Stimulated activated CD4-positive, alpha-beta T cell treated with anti-CD3 and anti-CD28 coated beads, Interleukin-15, amount 100 ng/mL, for 1 hour (primary cell): ENCODE data around the gene ARHGEF4.

Experiments used
- DNase-seq, 2 donors: peaks; one replicate each; pipeline ENCODE4 v3.0.0-alpha.2; 2020; ENCODE audit warnings: low read depth in 1 of 2, low spot score in 1 of 2

Gene ARHGEF4

DNA sequence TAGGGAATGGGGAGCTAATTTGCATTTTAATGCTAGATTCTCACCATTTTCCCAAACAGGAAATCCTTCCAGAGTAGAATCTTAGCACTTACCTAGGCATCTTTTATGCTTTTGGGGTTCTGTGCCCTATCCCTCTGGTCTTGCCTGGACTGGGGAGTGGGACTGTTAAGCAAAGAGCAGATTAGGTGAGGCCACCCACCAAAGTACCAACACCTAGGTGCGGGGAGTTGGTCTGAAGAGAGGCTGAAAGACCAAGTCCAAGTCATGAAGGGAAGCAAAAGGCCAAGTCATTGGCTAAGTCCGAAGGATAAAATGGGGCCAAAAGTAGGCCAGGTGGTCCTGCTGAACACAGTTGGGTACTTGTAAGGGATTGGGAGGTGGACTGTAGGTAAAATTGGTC lies 169.8 kb downstream of the ARHGEF4 start:
- no peak for DNase-seq

DNA sequence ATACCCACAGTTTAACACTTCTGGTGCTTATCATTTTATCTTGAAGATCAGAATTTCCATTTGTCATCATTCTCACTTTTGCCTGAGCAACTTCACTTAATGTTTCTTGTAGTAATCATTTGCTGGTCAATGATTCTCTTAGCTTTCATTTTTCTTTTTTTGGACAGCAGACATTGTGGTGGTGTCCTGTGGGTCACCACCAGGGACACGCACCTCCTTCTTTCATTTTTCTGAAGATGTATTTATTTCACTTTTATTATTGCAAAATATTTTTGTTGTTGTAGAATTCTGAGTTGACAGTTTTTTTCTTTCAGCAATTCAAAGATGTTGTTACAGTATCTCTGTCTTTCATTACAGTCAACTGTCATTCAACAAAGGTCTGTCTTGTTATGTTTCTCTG lies 172.3 kb downstream of the ARHGEF4 start:
- no peak for DNase-seq

DNA sequence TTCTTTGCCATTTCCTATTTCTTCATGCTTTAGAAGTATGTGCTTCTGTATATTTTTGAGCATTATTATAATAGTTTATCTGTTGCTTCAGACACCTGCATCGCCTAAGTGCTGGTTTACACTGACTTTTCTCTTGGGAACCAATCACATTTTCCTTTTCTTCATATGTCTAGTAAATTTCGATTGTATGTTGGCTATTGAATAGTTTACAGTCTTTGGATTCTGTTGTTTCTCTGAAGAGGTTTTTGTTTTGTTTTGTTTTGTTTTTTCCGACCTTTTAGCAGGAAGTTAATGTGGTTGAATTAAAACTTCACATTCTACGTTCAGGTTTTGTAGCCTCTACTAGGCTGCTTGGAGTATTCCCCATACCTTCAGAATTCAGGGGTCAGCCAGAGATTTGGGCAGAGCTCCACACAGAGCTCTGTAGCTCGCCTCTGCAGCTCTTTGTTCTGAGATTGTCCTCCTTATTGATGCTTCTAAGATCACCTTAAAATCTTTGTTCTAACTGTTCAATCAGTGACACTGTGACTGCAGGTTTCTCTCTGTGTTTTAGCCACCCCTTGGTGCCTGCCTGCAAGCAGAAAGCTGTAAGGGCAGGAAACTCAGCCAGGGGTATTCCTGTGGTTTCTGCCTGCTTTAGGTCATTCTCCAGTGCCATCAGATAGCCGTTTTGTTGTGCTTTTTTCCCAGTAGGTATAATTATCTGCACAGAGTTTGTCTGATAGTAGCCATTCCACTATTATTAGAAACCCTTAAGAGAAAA lies 173.2 kb downstream of the ARHGEF4 start:
- no peak for DNase-seq

DNA sequence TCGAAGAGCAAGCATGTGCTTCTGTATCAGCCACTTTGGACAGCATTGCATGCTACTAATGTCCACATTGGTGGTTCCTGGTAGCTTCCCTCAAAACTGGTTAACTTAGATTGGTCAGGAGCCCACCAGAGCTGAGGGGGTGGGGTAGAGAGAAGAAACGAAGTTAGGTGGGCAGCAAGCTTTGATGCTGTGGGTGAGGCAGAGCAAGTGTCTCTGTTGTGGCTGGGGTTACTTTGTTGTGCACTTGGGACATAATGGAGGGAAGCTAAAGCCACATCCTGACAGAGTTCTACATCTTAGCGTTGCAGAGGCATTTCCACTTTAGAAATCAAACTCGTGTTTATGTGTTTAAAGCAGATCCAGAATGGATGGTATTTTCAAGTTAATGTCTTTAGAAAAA lies 173.9 kb downstream of the ARHGEF4 start:
- no peak for DNase-seq

GRCh38 chr2:131011486-131011885 lies 174.8 kb downstream of the ARHGEF4 start:
- DNase-seq = no peak

- DNase-seq = no peak
Observed at GRCh38 chr2:131014141-131014540, 177.4 kb downstream of the ARHGEF4 start.

DNA sequence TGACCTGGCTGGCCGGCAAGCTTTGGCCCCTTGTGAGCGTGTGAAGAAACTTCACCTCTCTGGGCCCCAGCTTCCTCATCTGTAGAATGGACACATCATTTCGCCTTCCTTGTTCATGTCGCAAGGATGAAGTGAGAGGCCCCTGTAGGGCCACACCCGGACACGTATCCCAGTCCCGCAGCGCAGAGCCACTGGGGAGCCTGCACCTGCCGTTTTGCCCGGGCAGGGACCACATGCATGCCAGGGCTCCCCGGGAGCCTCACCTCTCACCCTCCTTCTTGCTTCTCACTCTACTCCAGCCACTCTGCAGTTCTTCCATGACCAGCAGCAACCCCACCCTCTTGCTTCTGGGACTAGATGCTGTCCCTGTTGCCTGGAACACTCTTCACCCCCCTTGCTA lies 179.1 kb downstream of the ARHGEF4 start:
- no peak for DNase-seq

DNA sequence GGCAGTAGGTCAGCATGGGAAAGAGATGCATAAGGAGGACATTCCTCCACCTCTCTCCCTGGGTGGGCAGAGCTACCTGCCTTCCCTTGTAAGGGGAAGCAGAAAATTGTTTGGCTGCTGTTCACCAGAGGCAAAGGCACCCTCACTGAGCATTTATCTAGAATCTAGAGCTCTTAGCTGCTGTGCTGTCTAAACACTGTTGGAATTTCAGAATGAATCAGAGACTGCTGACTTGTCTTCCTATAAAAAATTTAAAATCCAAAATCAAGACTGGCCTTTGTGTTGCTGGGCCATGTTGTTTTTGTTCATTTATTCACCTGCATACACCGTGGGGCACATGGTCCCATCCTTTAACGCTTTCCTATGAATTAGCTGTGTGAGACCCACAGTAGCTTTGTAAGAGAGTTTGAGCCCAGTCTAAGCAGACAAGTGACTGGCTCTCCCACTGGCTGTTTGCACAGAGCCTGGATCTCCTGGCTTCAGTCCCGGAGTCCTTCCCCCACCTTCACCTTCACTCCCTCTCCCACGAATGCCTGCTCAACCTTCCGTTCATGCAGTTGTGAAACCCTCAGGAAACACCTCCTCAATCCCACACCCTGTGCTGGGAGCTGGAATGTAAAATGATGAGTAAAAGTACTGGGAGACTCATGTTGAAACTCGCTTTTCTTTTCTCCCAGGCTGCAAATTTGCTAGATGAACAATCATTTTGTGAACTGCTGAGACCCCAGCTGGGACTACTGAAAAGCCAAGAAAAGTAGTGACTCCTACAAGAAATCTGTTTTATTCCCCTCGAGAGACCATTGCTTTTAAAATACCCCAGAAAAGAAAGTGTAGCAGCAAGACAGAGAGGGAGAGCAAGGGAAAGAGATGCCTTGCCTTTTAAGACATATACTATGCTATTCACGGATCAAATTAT lies 180.4 kb downstream of the ARHGEF4 start:
- no peak for DNase-seq

GRCh38 chr2:131022731-131023130 lies 186.0 kb downstream of the ARHGEF4 start:
- no peak for DNase-seq

DNA sequence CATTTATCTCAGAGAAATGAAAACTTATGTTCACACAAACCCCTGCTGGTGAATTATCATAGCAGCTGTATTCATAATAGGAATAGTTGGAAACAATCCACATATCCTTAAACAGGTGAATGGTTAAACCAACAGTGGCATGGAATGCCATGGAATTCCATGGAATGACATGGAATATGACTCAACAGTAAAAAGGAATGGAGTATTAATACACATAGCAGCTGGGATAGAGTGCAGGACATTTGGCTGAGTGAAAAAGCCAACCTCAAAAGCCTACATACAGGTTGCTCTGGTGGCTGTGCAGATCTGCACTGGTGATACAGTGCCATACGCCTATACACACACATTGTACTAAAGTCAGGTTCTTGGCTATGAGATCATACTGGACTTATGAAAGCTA lies 187.0 kb downstream of the ARHGEF4 start:
- no peak for DNase-seq

- no peak for DNase-seq
Observed at GRCh38 chr2:131026919-131027318, 190.2 kb downstream of the ARHGEF4 start.

DNA sequence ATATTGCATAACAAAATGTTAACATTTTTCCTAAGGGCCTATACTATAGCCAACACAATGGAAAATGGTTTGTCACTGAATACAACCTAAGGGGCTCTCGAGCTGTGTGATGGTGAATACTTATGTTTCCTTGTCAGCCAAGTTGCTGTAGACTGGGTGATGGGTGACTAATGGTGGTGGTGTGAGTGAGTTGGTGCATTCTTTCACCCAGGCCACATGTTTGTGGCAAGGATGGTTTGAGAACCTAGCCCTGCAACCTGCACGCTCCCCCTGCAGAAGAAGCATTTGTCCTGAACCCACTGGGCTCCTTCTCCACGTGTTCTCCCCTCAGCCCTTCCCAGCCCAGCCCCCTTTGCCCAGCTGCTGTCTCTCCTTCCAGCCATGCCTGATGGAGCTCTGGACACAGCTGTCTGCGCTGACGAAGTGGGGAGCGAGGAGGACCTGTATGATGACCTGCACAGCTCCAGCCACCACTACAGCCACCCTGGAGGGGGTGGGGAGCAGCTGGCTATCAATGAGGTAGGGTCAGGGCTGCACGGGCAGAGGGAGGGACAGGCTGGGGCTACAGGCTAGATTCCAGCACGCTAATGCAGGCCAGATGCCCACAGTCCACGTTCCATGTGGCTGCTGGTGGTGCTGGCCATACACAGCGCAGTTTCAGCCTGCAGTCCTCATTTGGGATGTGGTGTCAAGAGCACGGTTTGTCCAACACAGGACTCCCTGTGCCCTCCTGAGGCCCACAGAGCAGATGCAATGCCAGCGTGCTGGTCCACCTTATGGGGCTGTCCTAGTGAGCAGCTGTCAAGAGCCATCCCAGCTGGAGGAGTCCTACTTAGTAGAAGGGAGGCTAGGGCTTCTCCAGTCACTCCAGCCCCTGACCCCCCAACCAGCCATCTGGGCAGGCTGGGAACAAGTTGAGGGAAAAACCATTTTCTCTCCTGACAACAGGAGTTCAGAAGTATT lies 191.1 kb downstream of the ARHGEF4 start:
- no peak for DNase-seq

DNA sequence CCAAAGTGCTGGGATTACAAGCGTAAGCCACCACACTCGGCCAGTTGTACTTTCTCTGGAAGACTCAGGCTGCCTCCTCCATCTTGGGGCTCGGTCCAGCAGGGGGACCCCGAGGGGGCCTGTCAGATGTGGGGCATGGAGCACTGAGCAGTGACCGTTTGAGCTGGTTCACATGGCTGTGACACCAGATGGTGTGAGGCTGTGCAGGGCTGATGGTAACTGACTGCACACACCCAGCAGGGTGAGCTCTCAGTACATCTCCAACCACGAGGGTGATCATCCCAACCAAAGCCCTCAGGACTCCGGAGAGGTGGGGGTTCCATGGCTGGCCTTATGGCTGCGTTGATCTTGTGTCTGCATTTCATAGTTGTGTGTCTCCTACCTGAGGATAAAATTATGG lies 193.1 kb downstream of the ARHGEF4 start:
- no peak for DNase-seq

- no peak for DNase-seq
Observed at GRCh38 chr2:131030478-131030971, 193.8 kb downstream of the ARHGEF4 start.

DNA sequence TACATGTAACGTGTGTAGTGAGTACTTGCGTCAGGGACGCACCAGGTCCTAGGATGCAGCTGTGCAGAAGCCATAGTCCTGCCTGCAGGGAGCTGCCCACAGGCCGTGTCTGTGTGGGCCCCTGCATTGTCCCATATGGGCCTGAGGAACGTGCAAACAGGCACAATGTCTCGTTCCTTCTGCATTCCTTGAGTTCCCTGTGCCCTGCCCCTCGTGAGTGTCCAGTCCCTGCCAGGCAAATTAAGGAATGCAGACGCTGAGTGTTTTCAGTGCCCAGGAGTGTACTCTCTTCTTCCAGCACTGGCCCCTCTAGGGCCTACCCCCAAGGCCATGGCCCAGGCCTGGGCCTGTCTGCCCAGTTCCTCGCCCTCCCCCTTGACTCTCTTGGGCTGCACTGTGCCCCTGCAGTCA lies 194.7 kb downstream of the ARHGEF4 start:
- no peak for DNase-seq

GRCh38 chr2:131031875-131032274 lies 195.2 kb downstream of the ARHGEF4 start:
- DNase-seq = no peak

- DNase-seq = no peak
Observed at GRCh38 chr2:131032393-131032836, 195.7 kb downstream of the ARHGEF4 start.

GRCh38 chr2:131033786-131034121 lies 197.0 kb downstream of the ARHGEF4 start:
- no peak for DNase-seq

DNA sequence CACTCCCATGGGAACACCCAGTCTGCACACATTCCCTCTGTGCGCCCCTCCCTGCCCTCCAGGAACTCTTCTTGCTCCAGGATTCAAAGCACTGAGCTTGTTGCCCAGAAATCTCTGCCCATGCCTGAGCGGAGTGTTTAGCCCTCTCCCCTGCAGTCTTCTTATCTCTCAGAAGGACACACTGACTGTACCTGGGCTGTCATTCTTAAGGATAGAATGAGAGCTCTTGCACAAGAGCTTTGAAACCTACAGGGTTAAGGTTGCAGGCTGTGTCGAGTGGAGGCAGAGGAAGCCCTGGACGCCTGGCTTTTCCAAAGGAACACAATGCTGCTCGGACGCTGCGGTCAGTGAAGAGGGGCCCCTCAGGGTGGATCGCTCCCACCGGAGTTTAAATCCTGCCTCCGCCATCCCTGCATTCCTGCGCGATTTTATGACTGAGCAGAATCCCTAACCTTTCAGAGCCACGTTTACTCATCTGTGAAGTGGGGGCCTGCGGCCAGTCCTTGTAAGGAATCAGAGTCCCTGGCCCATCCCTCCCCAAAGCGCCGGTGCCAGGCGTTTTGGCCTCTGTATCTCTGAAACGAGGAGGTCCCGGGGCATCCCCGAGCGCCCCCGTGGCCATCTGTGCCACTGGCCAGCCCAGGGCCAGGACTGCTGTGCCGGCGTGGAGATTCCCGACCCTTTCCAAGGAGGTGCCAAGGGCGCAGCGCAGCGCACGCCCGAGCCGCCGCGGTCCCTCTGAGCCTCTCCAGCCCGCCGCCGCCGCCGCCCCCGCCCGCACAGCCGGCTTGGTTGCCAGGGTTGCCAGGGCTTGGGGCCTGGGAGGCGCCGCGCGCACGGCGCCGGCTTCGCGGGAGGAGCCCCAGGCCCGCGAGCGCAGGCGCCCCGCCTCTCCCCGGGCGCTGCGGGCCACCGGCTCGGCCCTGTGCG lies 197.7 kb downstream of the ARHGEF4 start:
- DNase-seq = no peak
